NCI-H82 treated with DMSO at 0.1 percent for 48 hours (cell line): ENCODE results near the gene SMIM26.
"Not testable (repeated sequence)": the region's sequence is repeated elsewhere in the genome, so short reads cannot be mapped to it uniquely, and the experiment has no call there.

ENCODE experiments used
- DNase-seq: peaks from one replicate; lab custom pipeline; 2025; ENCODE audit not compliant: unreplicated experiment; lab: John Stamatoyannopoulos, UW

The SMIM26 gene, protein sequence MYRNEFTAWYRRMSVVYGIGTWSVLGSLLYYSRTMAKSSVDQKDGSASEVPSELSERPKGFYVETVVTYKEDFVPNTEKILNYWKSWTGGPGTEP

DNA sequence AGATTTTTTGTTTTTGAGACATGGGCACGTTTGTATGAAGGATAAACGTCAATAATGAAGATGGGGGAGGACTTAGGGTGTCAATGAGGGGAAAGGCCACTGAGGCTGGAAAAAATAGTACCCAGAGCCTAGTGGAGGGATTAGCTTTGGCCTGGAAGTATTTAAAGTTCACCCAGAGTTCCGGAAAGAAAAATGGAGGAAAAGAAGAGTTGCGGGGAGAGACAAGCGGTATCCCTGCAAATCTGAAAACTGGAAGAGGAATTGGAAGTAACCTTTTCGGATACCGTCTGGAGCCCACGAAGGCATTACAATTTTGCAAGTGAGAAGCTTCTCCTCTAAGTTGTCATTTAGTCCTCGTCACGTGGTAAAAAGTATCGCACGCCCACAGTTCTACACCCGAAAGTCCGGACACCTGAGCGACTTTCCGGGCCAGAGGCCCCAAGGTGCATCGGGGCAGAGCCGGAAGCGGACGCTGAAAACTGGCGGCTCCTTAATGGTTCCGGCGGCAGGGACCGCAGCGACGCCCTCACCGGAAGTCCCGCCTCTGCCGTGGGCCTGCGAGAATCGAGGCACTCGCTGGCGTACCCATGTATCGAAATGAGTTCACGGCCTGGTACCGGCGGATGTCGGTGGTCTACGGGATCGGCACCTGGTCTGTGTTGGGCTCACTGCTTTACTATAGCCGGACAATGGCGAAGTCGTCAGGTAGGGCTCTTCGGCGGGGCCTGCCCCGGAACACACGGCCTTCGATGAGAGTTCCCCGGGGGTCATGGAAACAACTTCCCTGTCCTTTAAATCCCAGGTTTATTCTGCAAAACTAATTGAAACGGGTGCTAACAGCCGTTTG is at the start of gene SMIM26:
TSS of gene SMIM26 (plus strand) at position 541 of the 847 bp plus-strand sequence. CDS start at position 588, 47 bp downstream.
- peak; percentile 76 for DNase-seq

DNA sequence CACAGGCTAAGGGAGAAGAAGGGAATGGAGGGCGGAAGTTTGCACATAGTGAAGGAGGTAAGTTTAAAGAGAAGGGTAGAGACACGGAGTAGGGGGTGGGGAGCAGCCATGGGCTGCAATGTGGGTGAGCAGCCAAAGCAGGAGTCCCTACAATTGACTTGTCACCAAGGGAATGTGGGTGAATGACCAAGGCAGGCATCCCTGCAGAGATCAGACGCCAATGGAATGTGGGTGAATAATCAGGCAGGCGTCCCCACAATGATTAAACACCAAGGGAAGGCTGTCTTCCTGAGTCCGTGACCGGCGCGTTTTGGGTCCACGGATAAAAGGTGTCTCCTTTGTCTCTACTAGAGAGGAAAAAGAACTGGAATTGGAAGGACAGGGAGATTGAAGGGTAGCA is 45.2 kb upstream of the SMIM26 start:
- DNase-seq = not testable (repeated sequence)

DNA sequence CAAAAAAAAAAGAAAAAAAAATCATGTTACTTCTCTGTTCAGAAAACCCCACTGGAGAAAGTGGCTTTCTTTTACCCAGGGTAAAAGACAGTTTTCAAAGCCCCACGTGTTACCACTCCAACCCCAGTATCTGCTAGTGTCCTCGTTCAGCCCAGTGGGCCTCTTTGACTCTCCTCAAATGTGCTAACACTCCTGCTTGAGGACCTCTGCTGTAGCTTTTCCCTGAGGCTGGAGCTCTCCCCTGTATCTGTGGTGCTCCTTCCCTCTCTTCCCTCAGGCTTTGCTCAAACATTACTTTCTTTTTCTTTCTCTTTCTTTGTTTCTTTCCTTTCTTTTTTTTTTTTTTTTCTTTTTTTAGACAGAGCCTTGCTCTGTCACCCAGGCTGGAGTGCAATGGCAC is 44.2 kb upstream of the SMIM26 start:
- DNase-seq = no peak

DNA sequence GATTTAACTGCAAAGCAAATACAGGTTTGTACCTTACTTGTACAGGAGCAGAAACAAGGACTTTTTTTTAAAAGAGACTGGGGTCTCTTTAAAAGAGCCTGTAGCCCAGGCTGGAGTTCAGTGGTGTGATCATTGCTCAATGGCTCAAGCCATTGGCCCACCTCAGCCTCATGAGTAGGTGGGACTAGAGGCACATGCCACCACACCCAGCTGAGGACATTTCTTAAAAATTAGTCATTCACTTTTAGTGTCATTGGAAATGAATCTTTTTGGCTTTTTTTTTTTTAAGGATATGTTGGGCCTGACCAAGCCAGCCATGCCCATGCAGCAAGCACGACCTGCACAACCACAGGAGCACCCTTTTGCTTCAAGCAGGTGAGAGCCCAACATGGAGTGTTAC is 42.6 kb upstream of the SMIM26 start:
- no peak for DNase-seq

DNA sequence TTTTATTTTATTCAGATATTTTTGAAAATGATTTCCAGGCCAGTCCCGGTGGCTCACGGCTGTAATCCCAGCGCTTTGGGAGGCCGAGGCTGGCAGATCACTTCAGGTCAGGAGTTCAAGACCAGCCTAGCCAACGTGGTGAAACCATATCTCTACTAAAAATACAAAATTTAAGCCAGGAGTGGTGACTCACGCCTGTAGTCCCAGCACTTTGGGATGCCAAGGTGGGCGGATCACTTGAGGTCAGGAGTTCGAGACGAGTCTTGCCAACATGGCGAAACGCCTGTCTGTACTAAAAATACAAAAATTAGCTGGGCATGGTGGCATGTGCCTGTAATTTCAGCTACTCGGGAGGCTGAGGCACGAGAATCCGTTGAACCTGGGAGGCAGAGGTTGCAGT is 40.5 kb upstream of the SMIM26 start:
- not testable (repeated sequence) for DNase-seq

DNA sequence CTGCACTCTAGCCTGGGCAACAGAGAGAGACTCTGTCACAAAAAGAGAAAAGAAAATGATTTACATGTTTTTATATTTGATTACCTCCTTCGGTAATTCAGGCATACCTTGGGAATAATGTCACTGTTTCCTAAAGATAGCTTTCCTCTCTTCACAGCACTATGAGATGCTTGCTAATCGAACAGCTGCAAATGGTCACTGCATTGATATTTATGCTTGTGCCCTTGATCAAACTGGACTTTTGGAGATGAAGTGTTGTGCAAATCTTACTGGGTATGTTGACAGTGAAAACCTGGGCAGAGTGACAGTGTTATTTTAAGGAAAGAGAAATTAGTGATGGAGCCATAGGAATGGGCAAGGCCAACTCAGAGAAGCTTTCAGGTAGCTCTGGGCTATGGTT is 39.9 kb upstream of the SMIM26 start:
- DNase-seq = no peak

DNA sequence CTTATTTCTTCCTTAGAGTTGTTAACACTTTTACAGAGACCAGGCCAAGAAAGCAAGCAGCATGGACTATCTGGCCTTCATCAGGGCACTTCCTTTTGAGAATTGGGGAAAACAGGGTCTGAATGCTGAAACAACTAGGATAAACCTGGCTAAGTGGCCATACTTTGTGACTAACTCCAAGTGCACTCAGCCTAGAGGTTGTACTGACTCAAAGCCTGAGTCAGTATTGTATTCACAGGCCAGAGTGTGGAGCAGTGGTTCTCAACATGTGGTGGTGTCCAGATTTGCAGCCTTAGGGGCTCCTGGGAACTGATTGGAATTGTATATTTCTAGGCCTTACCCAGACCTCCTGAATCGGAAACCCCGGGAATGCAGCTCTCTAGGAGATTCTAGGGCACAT is 39.4 kb upstream of the SMIM26 start:
- no peak for DNase-seq

DNA sequence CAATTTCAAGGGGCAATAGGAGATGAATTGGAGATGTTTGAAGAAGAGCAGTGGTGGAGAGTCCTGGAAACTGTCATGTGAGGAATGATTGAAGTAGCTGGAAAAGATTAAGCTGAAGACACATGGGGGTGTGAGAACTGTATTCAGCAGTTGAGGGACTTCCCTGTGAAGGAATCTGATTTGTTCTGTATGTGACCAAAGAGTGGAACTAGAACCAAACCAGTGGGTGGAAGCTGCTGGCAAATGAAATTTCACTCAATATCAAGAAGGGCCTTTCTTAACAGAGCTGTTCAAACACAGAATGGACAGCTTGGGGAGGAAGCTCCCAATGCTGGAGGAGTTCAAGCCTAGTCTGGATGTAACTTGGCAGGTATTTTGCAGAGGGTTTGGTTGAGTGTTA is 38.2 kb upstream of the SMIM26 start:
- DNase-seq = no peak

DNA sequence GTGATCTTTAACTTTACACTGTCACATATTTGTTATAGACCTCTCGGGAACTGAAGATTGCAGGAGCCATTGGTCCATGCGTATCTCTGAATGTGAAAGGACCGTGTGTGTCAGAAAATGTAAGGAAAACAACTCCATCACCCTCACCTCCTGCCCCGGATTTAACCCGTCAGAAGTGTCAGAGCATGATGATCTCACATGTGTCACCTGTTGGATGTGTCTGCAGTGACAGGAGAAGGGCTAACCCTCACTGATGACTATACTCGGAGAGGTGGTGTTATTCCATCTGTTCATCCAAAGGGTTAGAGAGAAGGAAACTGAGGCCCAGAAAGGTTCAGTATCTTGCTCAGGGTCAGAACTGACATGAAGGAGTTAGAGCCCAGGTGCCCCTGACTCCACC is 34.6 kb upstream of the SMIM26 start:
- no peak for DNase-seq

DNA sequence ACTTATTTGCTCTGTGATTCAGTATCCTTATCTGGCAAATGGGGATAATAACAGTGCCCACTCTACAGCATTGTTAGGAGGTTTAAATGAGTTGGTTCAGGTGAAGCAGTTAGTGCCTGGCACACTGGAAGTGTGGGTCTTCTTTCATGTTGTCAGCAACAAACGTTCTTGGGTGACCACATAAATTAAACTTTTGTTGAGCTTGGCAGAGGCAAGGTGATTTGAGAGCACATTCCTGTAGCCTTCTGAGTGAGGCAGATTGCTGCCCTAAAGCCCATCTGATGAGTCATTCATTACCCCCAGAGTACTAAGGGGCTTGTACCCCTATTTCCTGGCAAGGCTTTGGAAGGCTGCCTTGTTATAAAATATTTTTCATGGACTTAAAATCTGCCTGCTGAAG is 33.7 kb upstream of the SMIM26 start:
- DNase-seq = no peak

DNA sequence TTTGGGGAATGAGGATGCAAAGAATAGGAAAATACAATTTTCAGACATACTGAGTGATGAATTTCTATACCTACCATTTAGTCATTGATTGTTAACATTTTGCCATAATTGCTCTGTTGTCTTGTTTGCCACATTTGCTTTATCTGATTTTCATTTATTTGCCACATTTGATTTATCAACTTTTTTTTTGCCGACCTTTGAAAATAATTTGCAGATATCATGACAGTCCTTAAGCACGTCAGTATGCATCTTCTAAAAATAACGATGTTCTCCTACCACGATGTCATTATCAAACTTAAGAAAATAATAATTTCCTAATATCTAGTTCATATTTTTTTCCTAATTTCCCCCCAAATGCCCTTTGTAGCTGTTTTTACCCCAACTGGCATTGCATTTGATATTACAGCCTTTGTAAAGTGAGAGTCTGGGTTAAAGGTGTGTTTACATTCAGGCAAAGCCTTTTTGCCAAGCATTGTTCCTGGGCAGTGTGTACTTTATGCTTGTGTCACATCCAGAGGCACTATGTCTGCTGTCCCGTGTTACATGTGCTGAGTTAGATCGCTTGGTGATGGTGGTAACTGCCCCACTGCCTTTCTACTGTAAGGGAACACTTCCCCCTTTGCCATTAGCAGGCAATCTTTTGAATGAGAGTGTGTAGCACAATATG is 33.1 kb upstream of the SMIM26 start:
- no peak for DNase-seq

DNA sequence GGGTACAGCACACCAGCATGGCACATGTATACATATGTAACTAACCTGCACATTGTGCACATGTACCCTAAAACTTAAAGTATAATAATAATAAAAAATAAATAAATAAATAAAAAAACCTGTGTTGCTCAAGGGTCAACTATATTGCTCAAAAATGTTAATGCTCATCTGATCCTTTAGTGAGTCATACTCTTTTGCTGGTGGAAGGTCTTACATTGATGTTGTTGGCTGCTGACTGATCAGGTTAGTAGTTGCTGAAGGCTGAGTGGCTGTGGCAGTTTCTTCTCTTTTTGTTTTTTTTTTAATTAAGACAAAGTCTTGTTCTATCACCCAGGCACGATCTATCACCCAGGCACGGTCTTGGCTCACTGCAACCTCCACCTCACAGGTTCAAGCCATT is 29.6 kb upstream of the SMIM26 start:
- no peak for DNase-seq

DNA sequence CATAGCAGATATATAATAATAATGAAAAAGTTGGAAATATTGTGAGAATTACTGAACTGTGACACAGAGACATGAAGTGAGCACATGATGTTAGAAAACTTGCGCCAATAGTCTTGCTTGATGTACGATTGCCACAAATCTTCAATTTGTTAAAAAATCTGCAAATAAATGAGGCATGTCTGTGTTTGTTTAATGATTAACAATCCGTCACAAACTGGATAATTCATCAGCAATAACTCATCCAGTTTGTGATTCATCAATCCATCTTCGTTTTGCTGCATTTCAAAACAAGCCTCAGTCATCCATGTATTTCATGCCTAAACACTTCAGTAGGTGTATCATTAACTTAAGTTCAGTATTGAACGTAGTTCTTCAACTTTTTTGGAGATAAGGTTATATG is 25.5 kb upstream of the SMIM26 start:
- DNase-seq = no peak

DNA sequence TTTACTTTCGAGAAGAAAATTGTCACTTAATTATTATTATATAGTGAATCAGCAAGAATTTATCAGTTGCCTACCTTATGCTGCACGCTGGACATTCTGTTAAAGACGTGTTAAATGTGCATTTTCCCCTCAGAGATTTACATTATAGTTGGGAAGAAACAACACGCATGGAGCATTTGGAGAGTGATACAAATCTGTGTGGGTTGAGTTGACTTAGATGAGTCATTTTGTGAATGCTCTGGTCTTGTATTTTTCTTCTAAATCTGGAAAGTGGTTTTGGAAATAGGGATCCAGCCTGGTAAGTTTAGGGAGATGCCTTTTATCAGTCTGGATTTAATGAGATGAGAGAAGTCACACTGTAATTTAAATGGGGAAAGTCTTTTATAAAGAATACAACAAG is 24.0 kb upstream of the SMIM26 start:
- DNase-seq = no peak

DNA sequence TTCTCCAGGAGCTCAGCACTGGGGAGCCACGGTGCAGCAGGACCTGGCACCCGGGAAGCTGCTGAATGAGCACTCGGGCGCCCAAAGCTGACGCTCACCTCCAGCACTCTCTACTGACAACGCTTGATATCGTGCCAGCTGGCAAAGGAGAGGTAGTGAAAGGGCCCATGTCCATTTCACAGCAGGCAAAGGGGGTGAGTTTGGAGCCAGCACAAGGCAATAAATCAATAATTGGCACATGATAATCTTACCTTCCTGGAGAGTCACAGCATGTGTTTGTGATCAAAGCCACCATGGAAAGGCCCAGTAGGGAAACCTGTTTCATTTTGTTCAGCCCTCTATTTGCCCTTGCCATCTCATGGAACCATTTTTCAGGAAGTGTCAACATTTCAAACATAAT is 23.3 kb upstream of the SMIM26 start:
- DNase-seq = no peak

DNA sequence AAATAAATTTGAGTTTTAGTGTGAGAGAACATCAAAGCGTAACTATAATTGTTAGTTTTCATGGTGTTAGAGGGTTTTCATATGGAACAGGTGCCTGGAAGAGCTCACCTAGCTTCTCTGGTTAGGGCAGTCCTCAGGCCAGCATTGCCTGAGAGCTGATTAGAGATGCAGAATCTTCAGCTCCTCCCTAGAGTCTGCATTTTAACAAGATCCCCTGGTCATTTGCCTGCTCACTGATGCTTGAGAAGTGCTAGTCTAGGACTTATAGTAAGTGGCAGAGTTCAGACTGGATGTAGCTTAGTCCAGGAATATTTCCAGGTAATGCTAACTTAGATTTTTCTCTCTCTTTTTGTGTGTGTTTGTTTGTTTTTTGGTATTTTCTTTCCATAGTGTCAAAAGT is 21.7 kb upstream of the SMIM26 start:
- no peak for DNase-seq

DNA sequence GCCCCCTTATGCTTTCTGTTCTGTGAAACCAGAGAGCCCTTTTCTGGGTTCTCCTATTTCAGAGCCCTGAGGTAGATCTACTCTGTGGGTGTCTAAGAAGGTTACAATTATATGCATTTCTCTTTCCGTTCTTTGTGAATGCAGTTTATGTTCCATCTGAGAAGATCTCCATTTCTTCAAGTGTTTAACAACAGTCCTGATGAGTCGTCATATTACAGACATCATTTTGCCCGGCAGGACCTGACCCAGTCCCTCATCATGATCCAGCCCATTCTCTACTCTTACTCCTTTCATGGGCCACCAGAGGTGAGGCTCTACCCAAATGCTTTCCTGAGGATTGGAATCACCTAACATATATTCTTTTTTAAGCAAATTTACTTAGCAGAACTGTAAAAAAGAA is 18.8 kb upstream of the SMIM26 start:
- DNase-seq = no peak

DNA sequence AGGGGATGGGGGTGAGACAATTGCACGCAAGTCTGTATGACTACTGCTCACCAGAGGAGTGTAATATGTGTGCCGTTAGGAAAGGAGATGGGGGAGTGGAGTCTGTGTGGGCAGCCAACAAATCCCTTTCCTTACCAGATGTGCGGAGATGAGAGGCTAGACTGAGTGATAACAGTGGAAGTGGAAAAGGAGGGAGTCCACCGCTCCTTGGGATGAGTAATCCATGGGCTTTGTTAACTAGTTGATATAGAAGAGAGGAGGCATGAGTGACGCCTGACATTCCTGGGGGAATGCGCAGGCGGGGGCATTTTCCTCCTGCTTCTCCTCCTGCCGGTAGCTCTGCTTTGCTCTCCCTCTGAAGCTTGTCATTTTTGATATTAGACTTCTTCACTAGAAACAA is 13.5 kb upstream of the SMIM26 start:
- no peak for DNase-seq

DNA sequence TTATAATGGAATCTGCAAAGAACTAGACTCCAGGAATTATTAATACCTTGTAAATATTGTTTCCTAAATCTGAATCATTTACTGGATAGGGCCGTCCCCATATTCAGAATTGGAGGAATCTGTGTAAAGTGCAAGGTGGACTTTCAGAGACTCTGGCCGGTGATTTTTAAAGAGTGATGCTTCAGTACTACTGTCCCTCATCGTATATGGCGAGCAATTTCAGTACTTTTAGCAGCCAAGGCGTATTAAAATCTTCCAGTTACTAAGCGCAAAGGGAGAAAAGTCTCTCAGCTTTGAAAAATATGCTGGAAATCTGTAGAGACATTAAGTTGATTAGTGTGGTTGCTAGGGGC is 483 bp downstream of the SMIM26 start:
- DNase-seq = no peak

DNA sequence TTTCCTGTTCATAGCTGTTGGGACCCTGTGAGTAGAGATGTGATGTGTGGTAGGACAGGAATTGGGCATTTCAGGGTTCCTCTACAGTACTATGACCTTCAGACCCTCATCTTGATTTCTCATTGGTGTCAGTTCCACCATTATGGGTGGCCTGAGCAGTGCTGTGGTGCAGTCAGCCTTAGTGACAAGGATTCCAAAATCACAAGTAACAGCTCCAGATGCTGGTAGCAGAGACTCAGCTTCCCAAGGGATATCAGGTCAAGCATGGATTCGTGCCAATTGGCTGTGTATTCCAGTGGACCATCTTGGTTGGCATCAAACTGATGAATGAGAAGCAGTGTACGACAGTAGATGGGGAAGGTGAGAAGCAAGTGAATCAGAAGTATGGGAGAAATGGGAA is 3.8 kb downstream of the SMIM26 start:
- no peak for DNase-seq

DNA sequence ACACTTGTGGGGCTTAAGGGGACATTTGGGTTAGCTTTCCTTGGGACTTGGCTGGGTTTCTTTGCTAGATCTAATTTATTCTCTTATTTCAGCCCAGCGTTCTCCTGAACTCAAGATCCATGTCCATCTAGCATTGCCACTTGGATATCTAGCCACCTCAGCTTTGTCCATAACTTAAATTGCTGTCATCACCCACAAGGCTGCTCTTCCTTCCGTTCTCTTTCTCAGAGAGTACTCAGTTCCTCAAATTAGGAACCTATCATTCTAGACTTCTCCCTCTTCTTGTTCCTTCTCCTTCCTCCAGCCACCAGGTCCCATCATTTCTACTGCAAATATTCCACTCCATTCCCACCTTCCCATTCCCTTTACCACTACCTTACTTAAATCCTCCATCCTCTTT is 4.3 kb downstream of the SMIM26 start:
- no peak for DNase-seq

DNA sequence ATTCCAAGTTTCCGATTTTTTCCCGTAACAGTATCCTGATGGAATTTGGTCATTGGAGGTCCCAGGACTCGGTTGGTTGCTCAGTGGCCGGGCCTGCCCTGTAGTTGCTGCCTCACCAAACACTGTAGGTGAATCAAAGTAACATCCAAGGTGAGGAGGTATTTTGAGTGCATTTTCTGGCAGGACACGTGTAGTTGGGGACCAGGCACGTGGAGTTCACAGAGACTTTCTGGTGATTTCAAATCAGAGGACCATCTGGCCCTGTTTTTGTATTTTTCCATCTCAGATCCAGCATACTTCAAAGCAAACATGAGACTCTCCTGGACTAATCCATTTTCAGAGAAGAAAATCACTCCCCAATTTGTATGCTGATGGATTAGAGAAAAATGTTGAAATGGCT is 10.7 kb downstream of the SMIM26 start:
- DNase-seq = no peak

DNA sequence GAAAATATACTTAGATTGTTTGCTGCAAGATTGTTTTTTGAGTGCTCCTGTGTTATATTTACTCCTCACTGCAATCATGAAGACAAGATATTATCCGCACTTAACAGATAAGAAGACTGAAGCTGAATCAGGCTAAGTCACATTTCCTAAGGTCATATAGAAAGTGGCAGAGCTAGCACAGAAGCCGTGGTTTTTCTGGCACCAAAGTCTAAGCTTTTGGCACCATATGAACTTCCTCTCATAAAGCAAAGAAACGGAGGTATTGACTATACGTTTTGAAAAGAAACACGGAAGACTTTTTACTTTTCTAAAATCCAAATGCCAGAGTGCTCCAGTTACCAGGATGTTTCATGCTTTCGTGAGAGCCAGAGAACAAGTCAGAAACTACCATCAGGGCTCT is 11.3 kb downstream of the SMIM26 start:
- DNase-seq = no peak
